ENCODE data around the gene KRT34.
"Not testable (repeated sequence)": the region's sequence is repeated elsewhere in the genome, so short reads cannot be mapped to it uniquely, and the experiment has no call there.

The KRT34 gene

DNA sequence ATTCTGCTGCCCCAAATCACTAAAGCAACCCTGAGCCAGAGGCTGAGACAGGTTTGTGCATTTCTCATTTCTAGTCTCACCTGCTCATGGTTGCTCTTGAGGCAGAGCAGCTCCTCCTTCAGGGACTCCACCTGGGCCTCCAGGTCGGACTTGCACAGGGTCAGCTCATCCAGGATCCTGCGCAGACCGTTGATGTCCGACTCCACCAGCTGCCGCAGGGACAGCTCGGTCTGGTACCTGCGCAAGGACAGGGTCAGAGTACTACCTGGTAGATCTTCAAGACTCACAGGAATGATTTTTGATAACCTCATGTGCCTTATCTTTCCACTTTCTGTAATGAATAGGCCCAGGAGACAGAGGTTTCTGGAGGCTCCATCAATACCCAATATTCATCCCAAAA, 14.2 kb upstream of the KRT34 start:
- H3K9me3 ChIP-seq (ENCODE audit: low read length), result no peaks in the 10 kb centered on the region
- H3K27me3 ChIP-seq (ENCODE audit: insufficient read depth, low read length), result no peaks in the 10 kb centered on the region
- no peaks in the 10 kb centered on the region for H3K4me1 ChIP-seq (ENCODE audit: insufficient read depth, low read length)
- no peak overlapping the region for H2AFZ ChIP-seq (ENCODE audit: low read depth, low read length)
- no peak overlapping the region for H3K4me3 ChIP-seq (ENCODE audit: low read length)
- H3K36me3 ChIP-seq (ENCODE audit: insufficient read depth, low read length), result no peaks in the 10 kb centered on the region

DNA sequence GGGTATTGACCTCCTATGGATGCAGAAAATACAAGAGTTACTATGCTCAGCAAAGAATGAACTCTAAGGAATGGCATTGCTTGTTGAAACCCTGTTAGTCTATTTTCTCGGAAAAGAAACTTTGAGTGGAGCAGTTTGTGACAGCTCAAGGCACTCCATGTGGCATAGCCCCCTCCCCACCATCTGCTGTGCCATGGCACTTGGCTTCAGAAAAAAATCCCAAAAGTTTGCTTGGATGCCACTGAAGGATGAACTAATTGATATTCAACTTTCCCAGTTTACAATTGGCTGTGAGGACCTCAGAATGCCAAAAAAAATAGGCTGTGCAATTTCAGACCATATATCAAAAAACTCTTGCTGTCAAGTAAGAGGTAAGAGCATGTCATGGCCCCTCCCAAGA, 13.5 kb upstream of the KRT34 start:
- Histone ChIP-seq H3K27me3 (ENCODE audit: insufficient read depth, low read length) (no peaks in the 10 kb centered on the region), H3K36me3 (ENCODE audit: insufficient read depth, low read length) (no peaks in the 10 kb centered on the region), H3K9me3 (ENCODE audit: low read length) (no peaks in the 10 kb centered on the region), H2AFZ (ENCODE audit: low read depth, low read length) (no peak overlapping the region), H3K4me3 (ENCODE audit: low read length) (no peak overlapping the region), H3K4me1 (ENCODE audit: insufficient read depth, low read length) (no peaks in the 10 kb centered on the region)

DNA sequence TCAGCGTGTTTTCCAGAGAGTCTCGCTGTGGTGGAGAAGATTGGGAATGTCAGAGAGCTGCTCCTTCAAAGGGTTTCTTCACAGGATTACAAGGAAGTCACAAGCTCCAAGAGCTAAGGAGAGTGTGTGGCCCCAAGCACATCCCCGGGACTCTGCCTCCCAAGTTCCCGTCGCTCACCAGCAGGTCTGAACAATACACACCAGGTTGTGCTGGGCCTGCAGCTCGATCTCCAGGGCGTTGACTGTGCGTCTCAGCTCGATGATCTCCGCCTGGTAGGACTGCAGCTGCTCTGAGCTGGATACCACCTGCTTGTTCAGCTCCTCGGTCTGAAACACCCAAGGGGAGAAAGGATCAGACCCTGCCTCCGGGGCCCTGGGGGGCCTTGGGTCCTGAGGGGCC, 12.9 kb upstream of the KRT34 start:
- H2AFZ ChIP-seq (ENCODE audit: low read depth, low read length); H3K4me3 ChIP-seq (ENCODE audit: low read length); H3K4me1 ChIP-seq (ENCODE audit: insufficient read depth, low read length); H3K36me3 ChIP-seq (ENCODE audit: insufficient read depth, low read length); H3K27me3 ChIP-seq (ENCODE audit: insufficient read depth, low read length); H3K9me3 ChIP-seq (ENCODE audit: low read length): not testable (repeated sequence)

DNA sequence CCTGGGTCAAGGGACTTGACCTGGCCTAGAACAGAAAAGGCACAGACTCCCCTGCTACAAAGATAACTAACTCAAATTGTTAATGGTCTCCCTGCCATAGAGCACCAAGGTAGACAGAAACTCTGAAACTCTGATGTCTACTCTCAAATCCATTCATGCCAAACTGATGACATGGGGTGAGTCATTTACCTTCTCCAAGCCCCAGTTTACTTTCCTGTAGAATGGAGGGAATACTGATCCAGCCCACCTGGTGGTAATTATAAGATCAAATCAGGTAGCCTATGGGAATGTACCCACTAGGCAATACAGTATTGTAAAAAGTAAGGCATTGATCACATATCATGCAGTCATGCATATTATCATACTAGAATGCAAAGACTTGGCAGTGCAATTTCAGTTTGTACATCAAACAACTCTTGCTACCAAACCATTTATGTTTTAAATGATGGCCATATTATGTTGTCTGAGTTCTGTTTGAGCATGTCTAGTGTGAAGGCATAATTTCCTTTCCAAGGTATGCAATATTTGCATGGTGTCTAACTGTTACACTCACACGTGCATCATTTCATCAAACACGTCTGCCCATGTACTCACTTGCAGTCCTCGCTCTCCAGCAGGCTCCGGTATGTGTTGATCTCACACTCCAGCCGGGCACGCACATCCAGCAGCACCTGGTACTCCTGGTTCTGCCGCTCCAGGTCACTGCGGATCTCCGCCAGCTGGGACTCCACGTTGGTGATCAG, 12.3 kb upstream of the KRT34 start:
- H3K36me3 ChIP-seq (ENCODE audit: insufficient read depth, low read length), result no peaks in the 10 kb centered on the region
- no peak overlapping the region for H2AFZ ChIP-seq (ENCODE audit: low read depth, low read length)
- H3K27me3 ChIP-seq (ENCODE audit: insufficient read depth, low read length), result no peaks in the 10 kb centered on the region
- H3K9me3 ChIP-seq (ENCODE audit: low read length), result no peaks in the 10 kb centered on the region
- H3K4me3 ChIP-seq (ENCODE audit: low read length), result no peak overlapping the region
- no peaks in the 10 kb centered on the region for H3K4me1 ChIP-seq (ENCODE audit: insufficient read depth, low read length)

DNA sequence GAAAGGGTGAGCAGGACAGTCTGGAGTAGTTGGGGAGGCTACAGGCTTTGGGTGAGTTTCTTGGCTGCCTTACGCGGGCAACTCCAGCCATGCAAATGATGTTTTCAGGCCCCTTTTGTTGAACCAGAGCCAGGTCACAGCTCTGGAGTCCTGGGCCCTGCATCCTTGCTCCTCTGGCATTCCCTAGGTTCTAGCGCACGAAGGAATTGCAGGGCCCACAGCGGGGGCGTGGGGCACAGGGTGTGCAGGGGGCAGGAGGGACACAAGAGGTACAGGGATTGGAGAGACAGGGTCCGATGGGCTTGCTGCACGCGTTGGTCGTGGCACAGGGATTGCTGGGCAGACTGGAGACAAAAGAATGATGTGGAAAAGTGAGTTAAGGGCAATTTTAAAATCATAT, 11.7 kb upstream of the KRT34 start:
- Histone ChIP-seq H3K27me3 (ENCODE audit: insufficient read depth, low read length) (no peaks in the 10 kb centered on the region), H3K36me3 (ENCODE audit: insufficient read depth, low read length) (no peaks in the 10 kb centered on the region), H3K4me1 (ENCODE audit: insufficient read depth, low read length) (no peaks in the 10 kb centered on the region), H3K4me3 (ENCODE audit: low read length) (no peak overlapping the region), H2AFZ (ENCODE audit: low read depth, low read length) (no peak overlapping the region), H3K9me3 (ENCODE audit: low read length) (no peaks in the 10 kb centered on the region)

DNA sequence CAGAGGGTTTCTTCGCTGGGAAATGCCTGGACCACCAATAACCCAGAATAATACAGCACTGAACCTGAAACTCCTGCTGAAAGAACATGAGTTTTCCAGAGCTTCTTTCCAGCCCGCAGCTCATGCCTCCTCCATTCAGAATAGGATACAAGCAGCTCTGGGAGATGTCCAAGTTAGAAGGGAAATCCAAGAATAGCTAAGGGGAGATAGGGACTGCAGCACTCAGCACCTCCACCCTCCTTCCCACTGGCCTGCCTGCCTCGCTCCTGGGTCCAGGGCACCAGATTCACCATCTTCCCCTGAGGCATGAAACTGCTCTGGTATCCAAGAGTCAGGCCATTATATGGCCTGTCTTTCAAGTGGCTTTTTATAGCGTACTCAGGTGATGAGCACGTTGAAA, 11.2 kb upstream of the KRT34 start:
- Histone ChIP-seq H3K27me3 (ENCODE audit: insufficient read depth, low read length) (no peaks in the 10 kb centered on the region), H3K4me1 (ENCODE audit: insufficient read depth, low read length) (no peaks in the 10 kb centered on the region), H3K4me3 (ENCODE audit: low read length) (no peak overlapping the region), H3K9me3 (ENCODE audit: low read length) (no peaks in the 10 kb centered on the region), H2AFZ (ENCODE audit: low read depth, low read length) (no peak overlapping the region), H3K36me3 (ENCODE audit: insufficient read depth, low read length) (no peaks in the 10 kb centered on the region)

DNA sequence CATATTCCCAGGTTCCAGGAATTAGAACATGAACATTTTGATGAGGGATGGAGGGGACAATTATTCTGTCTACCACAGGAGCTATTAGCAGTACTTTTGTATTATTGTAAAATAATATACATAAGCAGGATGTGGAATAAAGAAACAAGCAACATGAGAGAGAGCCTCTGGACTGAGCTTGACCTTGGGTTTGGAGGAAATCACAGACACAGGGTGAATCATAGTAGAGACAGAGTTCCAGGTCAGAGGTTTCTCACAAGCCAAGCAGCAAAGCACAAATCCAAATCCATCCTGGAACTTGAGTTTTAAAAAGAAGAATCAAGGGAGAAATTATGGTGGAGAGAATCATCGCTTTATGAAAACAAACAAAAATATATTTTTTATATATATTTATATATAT, 10.2 kb upstream of the KRT34 start:
- no peak overlapping the region for H3K4me3 ChIP-seq (ENCODE audit: low read length)
- no peak overlapping the region for H2AFZ ChIP-seq (ENCODE audit: low read depth, low read length)
- no peaks in the 10 kb centered on the region for H3K27me3 ChIP-seq (ENCODE audit: insufficient read depth, low read length)
- no peaks in the 10 kb centered on the region for H3K9me3 ChIP-seq (ENCODE audit: low read length)
- no peaks in the 10 kb centered on the region for H3K36me3 ChIP-seq (ENCODE audit: insufficient read depth, low read length)
- H3K4me1 ChIP-seq (ENCODE audit: insufficient read depth, low read length), result no peaks in the 10 kb centered on the region

DNA sequence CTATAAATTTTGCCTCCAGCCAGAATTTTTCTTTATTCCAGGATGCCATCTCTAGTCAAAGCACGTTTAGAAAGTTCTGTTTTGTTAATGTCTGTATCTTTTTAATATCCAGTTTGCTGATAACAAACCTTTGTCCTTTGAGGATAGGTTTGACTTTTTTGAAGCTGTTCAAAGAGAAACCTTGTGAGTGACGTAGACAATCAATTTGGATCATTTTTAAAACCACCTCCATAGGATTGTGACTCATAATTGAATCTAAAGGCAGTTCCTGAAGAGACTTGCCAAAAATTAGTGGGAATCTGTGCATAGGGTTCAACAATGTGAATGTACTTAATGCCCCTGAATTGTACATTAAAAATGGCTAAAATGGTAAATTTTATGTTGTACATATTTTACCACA, 9.4 kb upstream of the KRT34 start:
- H3K27me3 ChIP-seq (ENCODE audit: insufficient read depth, low read length), result no peaks in the 10 kb centered on the region
- no peaks in the 10 kb centered on the region for H3K9me3 ChIP-seq (ENCODE audit: low read length)
- no peak overlapping the region for H3K4me3 ChIP-seq (ENCODE audit: low read length)
- H2AFZ ChIP-seq (ENCODE audit: low read depth, low read length), result no peak overlapping the region
- H3K36me3 ChIP-seq (ENCODE audit: insufficient read depth, low read length), result no peaks in the 10 kb centered on the region
- H3K4me1 ChIP-seq (ENCODE audit: insufficient read depth, low read length), result no peaks in the 10 kb centered on the region

DNA sequence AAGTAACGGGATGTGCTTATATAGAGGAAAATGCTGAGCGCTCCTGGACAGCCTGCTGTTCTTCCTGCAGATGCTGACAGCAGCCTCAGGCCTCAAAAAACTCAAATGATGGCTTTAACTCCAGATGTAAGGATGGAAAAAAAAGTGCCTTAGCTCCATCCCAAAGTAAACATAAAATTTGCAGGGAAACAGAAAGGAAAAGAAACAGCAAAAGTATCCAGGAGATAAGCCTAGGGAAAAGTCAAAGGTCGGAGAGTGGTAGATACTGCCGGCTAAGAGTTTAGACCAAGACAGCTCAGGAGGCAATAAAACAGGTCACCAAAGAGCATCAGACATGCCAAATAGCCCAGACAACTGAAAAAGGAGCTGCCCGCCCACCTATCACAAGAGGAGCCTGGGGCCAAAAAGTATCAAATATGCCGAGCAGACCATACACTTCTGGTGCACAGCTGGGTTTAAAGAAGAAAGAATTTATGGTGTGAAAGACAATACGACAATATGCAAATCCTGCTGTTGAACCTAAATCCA, 8.4 kb upstream of the KRT34 start:
- Histone ChIP-seq H2AFZ (ENCODE audit: low read depth, low read length) (no peak overlapping the region), H3K27me3 (ENCODE audit: insufficient read depth, low read length) (no peaks in the 10 kb centered on the region), H3K9me3 (ENCODE audit: low read length) (no peaks in the 10 kb centered on the region)

DNA sequence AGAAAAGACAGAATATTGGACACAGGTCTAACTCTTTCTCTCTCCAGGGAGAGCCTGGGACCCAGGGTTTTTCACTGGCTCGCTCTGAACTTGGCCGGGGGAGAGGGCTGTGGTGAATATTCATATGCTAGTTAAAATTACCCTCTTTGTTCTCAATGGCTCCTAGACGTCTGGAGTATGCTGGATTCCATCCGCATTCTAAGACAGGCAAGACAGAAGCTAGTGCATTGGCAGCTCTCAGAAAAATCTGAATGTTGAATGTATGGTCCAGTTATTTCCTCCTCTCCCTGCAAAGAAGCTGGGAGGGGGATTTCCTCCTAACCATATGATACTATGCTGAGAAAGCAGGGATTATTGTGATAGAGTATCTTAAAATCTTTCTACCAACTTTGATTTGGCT, 5.6 kb upstream of the KRT34 start:
- Histone ChIP-seq H3K4me1 (ENCODE audit: insufficient read depth, low read length) (no peaks in the 10 kb centered on the region), H3K36me3 (ENCODE audit: insufficient read depth, low read length) (no peaks in the 10 kb centered on the region), H3K9me3 (ENCODE audit: low read length) (no peaks in the 10 kb centered on the region), H3K27me3 (ENCODE audit: insufficient read depth, low read length) (no peaks in the 10 kb centered on the region), H3K4me3 (ENCODE audit: low read length) (no peak overlapping the region), H2AFZ (ENCODE audit: low read depth, low read length) (no peak overlapping the region)

More for the DNA sequence above, 8.4 kb upstream of the KRT34 start:
- no peaks in the 10 kb centered on the region for H3K36me3 ChIP-seq (ENCODE audit: insufficient read depth, low read length)
- H3K4me3 ChIP-seq (ENCODE audit: low read length), result no peak overlapping the region
- no peaks in the 10 kb centered on the region for H3K4me1 ChIP-seq (ENCODE audit: insufficient read depth, low read length)

DNA sequence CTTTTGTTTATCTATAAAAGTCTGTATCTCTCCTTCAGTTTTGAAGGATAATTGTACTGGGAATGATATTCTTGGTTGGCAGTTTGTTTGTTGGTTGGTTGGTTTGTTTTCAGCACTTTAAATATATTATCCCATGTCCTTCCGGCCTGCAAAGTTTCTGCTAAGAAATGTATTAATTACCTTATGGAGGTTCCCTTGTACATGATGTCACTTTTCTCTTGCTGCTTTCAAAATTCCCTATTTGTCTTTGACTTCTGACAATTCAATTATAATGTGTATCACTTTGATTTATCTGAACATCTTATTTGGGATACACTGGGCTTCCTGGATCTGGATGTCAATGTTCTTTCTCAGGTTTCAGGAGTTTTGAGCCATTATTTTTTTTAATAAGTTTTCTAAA, 4.1 kb upstream of the KRT34 start:
- no peak overlapping the region for H2AFZ ChIP-seq (ENCODE audit: low read depth, low read length)
- no peaks in the 10 kb centered on the region for H3K9me3 ChIP-seq (ENCODE audit: low read length)
- no peak overlapping the region for H3K4me3 ChIP-seq (ENCODE audit: low read length)
- no peaks in the 10 kb centered on the region for H3K4me1 ChIP-seq (ENCODE audit: insufficient read depth, low read length)
- no peaks in the 10 kb centered on the region for H3K27me3 ChIP-seq (ENCODE audit: insufficient read depth, low read length)
- H3K36me3 ChIP-seq (ENCODE audit: insufficient read depth, low read length), result no peaks in the 10 kb centered on the region

DNA sequence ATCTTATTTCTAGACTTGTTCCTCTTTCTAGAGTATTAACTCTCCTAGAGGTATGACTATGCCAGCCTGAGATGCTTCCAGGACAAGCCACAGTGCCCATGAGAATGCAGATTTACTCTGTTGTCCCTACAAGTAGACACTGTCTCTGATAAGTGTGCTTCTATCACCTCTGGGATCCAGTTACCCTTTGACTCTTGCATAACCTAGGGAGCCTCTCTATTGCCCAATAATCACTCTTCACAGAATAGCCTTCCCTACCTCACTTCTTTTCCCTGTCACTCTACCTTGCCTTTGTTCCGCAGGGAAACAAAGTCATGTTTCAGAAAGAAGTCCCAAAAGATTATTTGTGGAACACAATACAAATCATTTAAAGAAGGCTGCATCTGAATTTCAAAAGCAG, 1.6 kb upstream of the KRT34 start:
- H3K4me1 ChIP-seq (ENCODE audit: insufficient read depth, low read length), result no peaks in the 10 kb centered on the region
- H3K36me3 ChIP-seq (ENCODE audit: insufficient read depth, low read length), result no peaks in the 10 kb centered on the region
- H3K9me3 ChIP-seq (ENCODE audit: low read length), result no peaks in the 10 kb centered on the region
- no peak overlapping the region for H3K4me3 ChIP-seq (ENCODE audit: low read length)
- no peaks in the 10 kb centered on the region for H3K27me3 ChIP-seq (ENCODE audit: insufficient read depth, low read length)
- no peak overlapping the region for H2AFZ ChIP-seq (ENCODE audit: low read depth, low read length)

DNA sequence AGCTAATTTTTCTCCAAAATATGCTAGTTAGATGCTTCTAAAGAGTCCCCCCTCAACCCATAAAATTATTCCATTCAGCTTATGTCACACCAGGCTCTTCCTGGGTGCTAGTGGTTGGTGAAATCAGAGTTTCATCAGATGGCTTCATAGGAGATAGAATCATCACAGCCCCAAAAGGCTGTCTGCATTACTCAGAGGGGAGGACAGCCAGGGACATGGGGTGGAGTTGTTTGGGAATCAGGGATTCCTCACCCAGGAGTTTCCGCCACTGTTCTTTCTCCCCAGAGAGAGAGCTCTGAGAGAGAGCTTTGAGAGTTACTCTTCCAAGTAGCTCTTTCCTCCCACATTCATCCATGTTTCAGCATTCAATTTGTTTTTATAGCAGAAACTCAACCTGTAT, 288 bp upstream of the KRT34 start:
- Histone ChIP-seq H2AFZ (ENCODE audit: low read depth, low read length) (no peak overlapping the region), H3K9me3 (ENCODE audit: low read length) (no peaks in the 10 kb centered on the region), H3K36me3 (ENCODE audit: insufficient read depth, low read length) (no peaks in the 10 kb centered on the region), H3K4me3 (ENCODE audit: low read length) (no peak overlapping the region), H3K27me3 (ENCODE audit: insufficient read depth, low read length) (no peaks in the 10 kb centered on the region), H3K4me1 (ENCODE audit: insufficient read depth, low read length) (no peaks in the 10 kb centered on the region)

DNA sequence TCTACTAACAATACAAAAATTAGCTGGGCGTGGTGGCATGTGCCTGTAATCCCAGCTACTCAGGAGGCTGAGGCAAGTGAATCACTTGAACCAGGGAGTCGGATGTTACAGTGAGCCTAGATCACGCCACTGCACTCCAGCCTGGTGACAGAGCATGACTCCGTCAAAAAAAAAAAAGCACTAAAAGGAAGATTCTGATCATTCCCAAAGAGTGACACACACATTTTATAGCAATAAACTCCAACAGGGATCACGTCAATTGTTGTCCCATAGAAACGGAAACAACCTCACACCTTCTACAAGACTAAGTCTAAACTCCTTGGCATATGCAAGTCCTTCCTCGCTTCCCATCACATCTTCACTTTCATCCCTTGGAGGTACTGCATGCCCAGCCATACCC, 2.0 kb downstream of the KRT34 start:
- not testable (repeated sequence) for H3K4me1 ChIP-seq (ENCODE audit: insufficient read depth, low read length)

More for the DNA sequence above, 2.0 kb downstream of the KRT34 start:
- H3K27me3 ChIP-seq (ENCODE audit: insufficient read depth, low read length); H3K36me3 ChIP-seq (ENCODE audit: insufficient read depth, low read length); H3K4me3 ChIP-seq (ENCODE audit: low read length); H2AFZ ChIP-seq (ENCODE audit: low read depth, low read length); H3K9me3 ChIP-seq (ENCODE audit: low read length): not testable (repeated sequence)

All from neuron (in vitro differentiated cells).